Sigmoid colon (tissue), 4 donors: ENCODE data around the gene SNRPB2.

ENCODE experiments used
- POLR2A ChIP-seq, 2 donors: fragments of 450-650 bp; IDR thresholded peaks; one replicate each; pipeline ENCODE4 v1.6.1; 2016; ENCODE audit warnings: antibody characterized with exemption in 2 of 2, mild to moderate bottlenecking in 2 of 2, moderate library complexity in 2 of 2
- POLR2AphosphoS5 ChIP-seq, 4 donors: sonication (generic); formaldehyde crosslinking; IDR thresholded peaks; one replicate each; pipeline ENCODE4 v1.6.1; 2017; ENCODE audit warnings: antibody characterized with exemption in 4 of 4
- TF ChIP-seq, protein P1 (sequence below), 4 experiments: fragments of 450-650 bp in 3 of 4; fragments of 200-600 bp in 1 of 4; IDR thresholded peaks; one replicate each; pipeline ENCODE4 v1.5.1; 2016 to 2019; ENCODE audit warnings: antibody characterized with exemption in 4 of 4, mild to moderate bottlenecking in 3 of 4, moderate library complexity in 2 of 4

DNA sequence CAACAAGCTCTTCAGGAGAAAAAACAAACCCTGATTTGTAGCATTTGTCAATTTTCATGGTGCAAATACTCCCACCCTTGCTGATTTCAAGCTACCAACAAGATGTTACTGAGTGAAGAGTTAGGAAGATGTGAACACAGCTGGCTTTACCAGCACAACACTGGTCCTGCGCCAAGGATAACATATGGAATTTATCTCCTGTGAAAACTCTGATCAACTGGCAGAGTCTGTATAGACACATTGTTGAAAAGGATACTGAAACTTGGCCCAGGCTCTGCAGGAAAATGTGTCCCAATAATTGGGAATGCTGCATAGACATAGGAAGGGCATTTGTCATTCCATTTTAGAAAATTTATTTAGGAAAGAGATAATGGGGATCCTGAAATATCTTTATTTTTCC lies 47.3 kb downstream of the SNRPB2 start:
- TF ChIP-seq, protein P1, sequence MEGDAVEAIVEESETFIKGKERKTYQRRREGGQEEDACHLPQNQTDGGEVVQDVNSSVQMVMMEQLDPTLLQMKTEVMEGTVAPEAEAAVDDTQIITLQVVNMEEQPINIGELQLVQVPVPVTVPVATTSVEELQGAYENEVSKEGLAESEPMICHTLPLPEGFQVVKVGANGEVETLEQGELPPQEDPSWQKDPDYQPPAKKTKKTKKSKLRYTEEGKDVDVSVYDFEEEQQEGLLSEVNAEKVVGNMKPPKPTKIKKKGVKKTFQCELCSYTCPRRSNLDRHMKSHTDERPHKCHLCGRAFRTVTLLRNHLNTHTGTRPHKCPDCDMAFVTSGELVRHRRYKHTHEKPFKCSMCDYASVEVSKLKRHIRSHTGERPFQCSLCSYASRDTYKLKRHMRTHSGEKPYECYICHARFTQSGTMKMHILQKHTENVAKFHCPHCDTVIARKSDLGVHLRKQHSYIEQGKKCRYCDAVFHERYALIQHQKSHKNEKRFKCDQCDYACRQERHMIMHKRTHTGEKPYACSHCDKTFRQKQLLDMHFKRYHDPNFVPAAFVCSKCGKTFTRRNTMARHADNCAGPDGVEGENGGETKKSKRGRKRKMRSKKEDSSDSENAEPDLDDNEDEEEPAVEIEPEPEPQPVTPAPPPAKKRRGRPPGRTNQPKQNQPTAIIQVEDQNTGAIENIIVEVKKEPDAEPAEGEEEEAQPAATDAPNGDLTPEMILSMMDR (IDR thresholded peaks at IDR 0.05), result no peak
- TF ChIP-seq POLR2A (IDR thresholded peaks at IDR 0.05), result no peak
- no peak for TF ChIP-seq POLR2AphosphoS5 (IDR thresholded peaks at IDR 0.05)
